GM18858 (cell line): ENCODE data around the gene SS18L1.

ENCODE experiments used
- ATAC-seq: cut with Tn5 transposase; IDR thresholded peaks from one replicate; pipeline ENCODE4 v1.9.1; 2021; ENCODE audit not compliant: unreplicated experiment

SS18L1 gene

GRCh38 chr20:62222972-62223371 is 79.4 kb downstream of the SS18L1 start:
- ATAC-seq, result no peak

- no peak for ATAC-seq
These were observed 80.0 kb downstream of the SS18L1 start for GRCh38 chr20:62223571-62223970.

GRCh38 chr20:62224113-62224855 is 80.7 kb downstream of the SS18L1 start:
- ATAC-seq, result no peak

GRCh38 chr20:62225026-62225425 is 81.5 kb downstream of the SS18L1 start:
- no peak for ATAC-seq

- no peak for ATAC-seq
These were observed 82.5 kb downstream of the SS18L1 start for GRCh38 chr20:62225820-62226635.

GRCh38 chr20:62226707-62227590 is 83.4 kb downstream of the SS18L1 start:
- ATAC-seq, result no peak

- ATAC-seq, result no peak
These were observed 84.0 kb downstream of the SS18L1 start for GRCh38 chr20:62227591-62227976.

GRCh38 chr20:62227977-62228958 is 84.7 kb downstream of the SS18L1 start:
- ATAC-seq, result no peak

GRCh38 chr20:62228982-62229545 is 85.5 kb downstream of the SS18L1 start:
- ATAC-seq, result no peak

GRCh38 chr20:62229667-62230066 is 86.1 kb downstream of the SS18L1 start:
- no peak for ATAC-seq

GRCh38 chr20:62230276-62230675 is 86.7 kb downstream of the SS18L1 start:
- no peak for ATAC-seq

- no peak for ATAC-seq
These were observed 87.1 kb downstream of the SS18L1 start for GRCh38 chr20:62230696-62231095.

- no peak for ATAC-seq
These were observed 87.7 kb downstream of the SS18L1 start for GRCh38 chr20:62231292-62231691.
